ENCODE data around the gene RARA. TPM values are rescaled to one million over a fixed set of nuclear protein-coding genes. Genes with fewer than 3 reads are reported as not detected.

RARA gene
- total and polyA plus RNA-seq, 2 experiments from 2014 or later: 7.4 to 15.9 TPM

- DNase-seq (ENCODE audit: low spot score) (no peak), ATAC-seq (no peak)
- H3K27me3 ChIP-seq (ENCODE audit: insufficient read depth): peaks cover 43% of the 10 kb centered on the region
- Mint-ChIP-seq H3K4me1 (peaks cover 43% of the 10 kb centered on the region), H3K9me3 (no peaks in the 10 kb centered on the region; the same call in 2 of the 3 replicates), H3K27ac (no peak overlapping the region), H3K4me3 (no peak overlapping the region), H3K27me3 (ENCODE audit: insufficient read depth, low read depth, poor library complexity) (peaks cover 56% of the 10 kb centered on the region), H3K36me3 (ENCODE audit: low read depth) (peaks cover 3% of the 10 kb centered on the region; the same call in 2 of the 3 replicates)
- no peaks in the 10 kb centered on the region for H3K36me3 ChIP-seq (ENCODE audit: insufficient read depth)
- H3K4me1 ChIP-seq (ENCODE audit: insufficient read depth): peaks cover 29% of the 10 kb centered on the region
- no peaks in the 10 kb centered on the region for H3K9me2 ChIP-seq (ENCODE audit: insufficient read depth)
- peaks cover 12% of the 10 kb centered on the region; the same call in 1 of the 2 replicates for H3F3A ChIP-seq (replicated peaks; ENCODE audit: low read depth)
- no peak overlapping the region for H3K27ac ChIP-seq (ENCODE audit: low read depth)
- H2AFZ ChIP-seq: no peak overlapping the region
- no peaks in the 10 kb centered on the region for H3K79me2 ChIP-seq (replicated peaks; ENCODE audit: insufficient read depth)
- TF ChIP-seq CREB1 (CRISPR knock-in tag; IDR thresholded peaks at IDR 0.05; ENCODE audit: low read depth) (no peak), ETS1 (IDR thresholded peaks at IDR 0.05) (no peak), ZNF114 (CRISPR knock-in tag; IDR thresholded peaks at IDR 0.05) (no peak), ZNF462 (CRISPR knock-in tag; IDR thresholded peaks at IDR 0.05) (no peak), JUNB (IDR thresholded peaks at IDR 0.05; ENCODE audit: unreplicated experiment) (no peak), STAT1 (IDR thresholded peaks at IDR 0.05; ENCODE audit: unreplicated experiment) (no peak), REST (IDR thresholded peaks at IDR 0.05; ENCODE audit: unreplicated experiment) (no peak), CTCF (conservative IDR thresholded peaks at IDR 0.05; ENCODE audit: low read depth in 2 of 2) (no peak), EZH2phosphoT487 (IDR thresholded peaks at IDR 0.05; ENCODE audit: unreplicated experiment) (no peak), EZH2 (IDR thresholded peaks at IDR 0.05; ENCODE audit: low read depth, unreplicated experiment) (no peak), ZNF331 (CRISPR knock-in tag; IDR thresholded peaks at IDR 0.05; ENCODE audit: low read depth) (no peak), POLR2AphosphoS5 (IDR thresholded peaks at IDR 0.05; ENCODE audit: low read depth) (no peak), NANOG (IDR thresholded peaks at IDR 0.05; ENCODE audit: borderline replicate concordance) (no peak)
- H3K4me3 ChIP-seq: no peak overlapping the region
- H4K20me1 ChIP-seq (replicated peaks; ENCODE audit: insufficient read depth): no peaks in the 10 kb centered on the region
- no peak overlapping the region for H3K4me2 ChIP-seq
Measured at GRCh38 chr17:40360091-40360490, 51.1 kb downstream of the RARA start.
